Fibroblast of peridontal ligament (primary cell): ENCODE results near the gene ACO2.
A peak's percentile ranks its signal among the peaks of the same experiment; 100 is the strongest.
"Not testable (repeated sequence)": the region's sequence is repeated elsewhere in the genome, so short reads cannot be mapped to it uniquely, and the experiment has no call there.

ENCODE experiments used
- DNase-seq: peaks from one replicate; pipeline ENCODE4 v3.0.0-alpha.2; 2010; ENCODE audit errors: extremely low read depth

The ACO2 gene

DNA sequence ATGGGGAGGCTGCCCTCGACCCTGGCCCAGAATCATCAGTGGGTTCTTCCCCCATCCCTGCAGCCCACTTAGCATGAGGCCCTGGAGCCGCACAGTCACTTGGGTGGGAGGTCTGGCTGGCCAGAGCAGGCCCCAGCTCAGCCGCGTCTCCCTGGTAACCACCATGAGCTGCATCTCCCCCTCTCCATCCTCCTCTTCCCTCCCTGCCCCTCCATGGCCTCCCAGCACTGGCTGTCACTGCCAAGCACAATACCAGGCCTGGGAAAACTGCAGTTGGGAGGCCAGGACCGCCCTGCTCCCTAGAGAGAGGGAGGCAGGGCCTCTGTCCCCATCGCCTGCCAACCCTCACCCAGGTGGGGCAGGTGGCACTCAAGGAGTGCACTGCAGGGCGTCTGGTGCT, 99.9 kb downstream of the ACO2 start:
- no peak for DNase-seq

DNA sequence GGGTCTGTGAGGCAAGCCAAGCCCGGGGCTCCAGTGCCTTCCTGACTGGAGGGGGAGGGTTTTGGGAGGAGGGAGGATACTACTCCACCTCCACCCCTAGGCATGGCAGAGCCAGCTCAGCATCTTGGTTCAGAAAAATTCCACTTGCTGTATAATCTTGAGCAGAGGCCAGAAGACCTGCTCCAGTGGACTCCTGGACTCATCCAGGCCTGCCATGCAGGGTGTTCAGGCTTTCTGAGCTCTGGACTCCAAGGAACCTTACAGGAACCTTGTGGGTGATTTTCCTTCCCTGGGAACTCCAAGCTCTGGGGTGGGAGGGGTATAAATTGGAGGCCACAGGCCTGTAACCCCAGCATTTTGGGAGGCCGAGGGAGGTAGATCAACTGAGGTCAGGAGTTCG, 101.3 kb downstream of the ACO2 start:
- no peak for DNase-seq

DNA sequence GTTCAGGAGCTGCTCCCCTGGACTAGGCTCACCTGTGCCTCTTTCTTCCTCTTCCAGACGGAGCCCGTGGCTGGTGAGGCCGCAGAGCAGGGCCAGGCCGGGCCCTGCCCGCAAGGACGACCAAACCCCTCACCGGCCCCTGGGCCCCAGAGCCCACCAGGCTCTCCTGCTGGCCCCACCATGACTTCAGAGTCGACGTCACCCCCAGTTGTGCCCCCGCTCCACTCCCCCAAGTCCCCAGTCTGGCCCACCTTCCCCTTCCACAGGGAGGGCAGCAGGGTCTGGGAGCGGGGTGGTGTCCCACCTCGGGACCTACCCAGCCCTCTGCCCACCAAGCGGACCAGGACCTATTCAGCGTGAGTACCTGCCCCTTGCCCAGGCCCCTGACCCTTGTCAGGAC, 102.9 kb downstream of the ACO2 start:
- DNase-seq = no peak

DNA sequence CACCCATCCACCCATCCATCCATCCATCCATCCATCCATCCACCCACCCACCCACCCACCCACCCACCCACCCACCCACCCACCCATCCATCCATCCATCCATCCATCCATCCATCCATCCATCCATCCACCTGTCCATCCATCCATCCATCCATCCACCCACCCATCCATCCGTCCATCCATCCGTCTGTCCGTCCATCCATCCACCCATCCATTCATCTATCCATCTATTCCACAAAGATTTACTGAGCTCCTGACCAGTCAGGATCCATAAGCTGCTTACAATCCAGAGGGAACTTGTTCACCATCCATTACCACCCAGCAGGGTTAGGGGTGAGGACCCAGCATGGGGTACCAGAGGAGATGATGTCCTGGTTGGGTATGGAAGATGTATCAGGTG, 103.4 kb downstream of the ACO2 start:
- not testable (repeated sequence) for DNase-seq

DNA sequence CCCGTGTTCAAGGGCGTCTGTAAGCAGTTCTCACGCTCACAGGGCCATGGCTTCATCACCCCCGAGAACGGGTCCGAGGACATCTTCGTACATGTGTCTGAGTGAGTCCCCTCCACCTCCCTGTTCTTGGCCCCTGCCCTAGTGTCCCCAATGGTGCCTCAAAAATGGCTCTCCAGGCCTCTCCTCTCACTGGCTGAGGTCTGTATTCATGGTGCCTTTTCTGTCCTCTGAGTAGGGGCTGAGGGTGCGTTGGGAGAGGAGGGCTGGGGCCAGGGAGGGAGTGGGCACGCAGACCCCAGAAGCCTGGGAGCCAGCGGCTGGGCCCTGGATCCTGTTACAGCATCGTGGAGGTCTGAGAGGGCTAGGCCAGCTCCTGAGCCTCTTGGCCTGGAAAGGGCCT, 104.8 kb downstream of the ACO2 start:
- no peak for DNase-seq

DNA sequence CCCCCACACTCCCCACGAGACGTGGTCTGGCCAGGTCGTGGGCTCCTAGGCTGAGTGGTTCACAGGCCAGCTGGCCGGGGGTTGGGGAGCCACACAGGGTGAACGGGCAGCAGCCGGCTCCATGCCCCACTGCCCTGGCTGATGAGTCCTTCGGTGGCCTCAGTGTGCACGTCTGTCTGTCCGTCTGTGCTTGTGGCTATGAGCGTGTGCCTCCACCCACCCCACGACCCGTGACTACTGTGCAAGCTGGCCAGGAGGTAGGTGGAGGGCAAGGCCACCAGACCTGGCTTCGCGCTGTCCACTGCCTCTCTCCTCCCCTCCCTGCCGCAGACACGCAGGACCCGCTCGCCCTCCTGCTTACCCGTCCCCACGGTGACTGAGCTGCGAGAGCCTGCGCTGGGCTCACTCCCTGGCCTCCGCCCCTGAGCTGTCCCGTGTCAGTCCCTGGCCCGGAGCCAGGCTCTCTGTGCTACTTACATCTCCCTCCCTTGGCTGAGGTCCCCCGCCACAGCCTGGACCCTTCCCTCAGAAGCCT, 106.0 kb downstream of the ACO2 start:
- no peak for DNase-seq

DNA sequence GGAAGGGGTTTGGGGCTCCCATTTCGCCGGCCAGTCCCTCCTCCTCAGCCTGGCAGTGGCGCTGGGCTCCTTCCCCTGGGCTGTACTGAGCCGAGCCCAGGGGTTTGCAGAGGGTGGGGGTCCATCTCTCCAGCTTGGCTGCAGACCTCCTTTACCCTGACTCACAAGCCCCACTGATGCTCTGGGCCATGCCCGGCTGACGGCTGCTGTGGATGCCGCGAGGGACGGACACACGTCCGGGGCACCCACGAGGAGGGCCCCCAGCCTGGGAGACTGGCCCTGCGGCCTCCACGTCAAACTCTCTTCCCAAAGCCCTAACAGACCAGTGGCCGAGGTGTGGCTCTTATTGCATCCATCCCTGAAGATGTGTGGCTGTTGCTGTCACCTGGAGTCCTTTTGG, 106.6 kb downstream of the ACO2 start:
- DNase-seq = no peak

DNA sequence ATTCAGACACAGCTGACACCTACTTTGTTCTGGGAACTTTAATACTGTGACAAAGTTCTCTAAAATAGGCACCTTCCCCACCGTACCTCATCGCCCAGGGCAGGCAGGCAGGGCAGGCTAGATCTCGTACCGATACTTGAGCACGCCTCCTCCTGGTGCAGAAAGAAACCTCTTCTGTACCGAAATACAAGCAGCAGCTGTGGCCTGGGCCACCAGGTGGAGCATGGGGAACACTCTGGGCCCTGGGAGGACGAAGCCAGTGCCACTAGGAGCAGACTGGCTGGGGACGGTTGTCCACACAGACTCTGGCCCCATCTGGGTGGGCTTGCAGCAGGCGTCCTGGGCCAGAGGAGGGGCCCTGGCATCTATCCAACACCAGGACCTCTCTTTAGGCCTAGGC, 108.0 kb downstream of the ACO2 start:
- DNase-seq = peak; percentile 25

DNA sequence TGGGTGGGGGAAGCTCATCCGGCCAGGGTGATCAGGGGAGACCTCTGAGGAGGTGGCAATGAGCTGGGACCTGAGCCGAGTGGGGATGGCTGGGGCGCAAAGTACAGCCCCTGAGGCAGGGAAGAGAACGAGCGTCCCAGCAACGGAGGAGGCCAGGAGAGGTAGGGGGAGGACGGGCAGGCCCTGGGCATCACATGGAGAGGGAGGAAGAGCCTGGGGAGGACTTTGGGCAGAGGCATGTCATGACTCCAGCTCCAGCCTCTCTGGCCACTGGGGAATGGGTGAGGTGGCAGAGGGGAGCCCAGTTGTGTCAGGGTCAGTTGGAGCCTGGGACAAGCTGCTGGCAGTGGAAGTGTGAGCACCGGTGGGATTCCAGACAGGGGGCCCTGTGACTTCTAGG, 109.2 kb downstream of the ACO2 start:
- DNase-seq = no peak
